IPS-18a (cell line): ENCODE results near the gene NEIL1.

ENCODE experiments used
- H3K27ac ChIP-seq: one replicate; pipeline ENCODE4 v1.5.1; 2013; ENCODE audit warnings: low read length
- H3K27me3 ChIP-seq: one replicate; pipeline ENCODE4 v1.6.1; 2013; ENCODE audit warnings: mild to moderate bottlenecking, low read length; ENCODE audit not compliant: control insufficient read depth, insufficient read depth
- H3K36me3 ChIP-seq: one replicate; pipeline ENCODE4 v1.6.1; 2013; ENCODE audit warnings: low read depth, low read length; ENCODE audit not compliant: control insufficient read depth
- H3K4me1 ChIP-seq: one replicate; pipeline ENCODE4 v1.6.1; 2013; ENCODE audit warnings: low read depth, low read length; ENCODE audit not compliant: control insufficient read depth
- H3K4me3 ChIP-seq: one replicate; pipeline ENCODE4 v1.5.1; 2013; ENCODE audit warnings: low read length
- H3K9ac ChIP-seq: one replicate; pipeline ENCODE4 v1.6.1; 2013; ENCODE audit warnings: mild to moderate bottlenecking, low read length, moderate library complexity
- H3K9me3 ChIP-seq: one replicate; pipeline ENCODE4 v1.6.1; 2013; ENCODE audit warnings: low read depth, low read length; ENCODE audit not compliant: control insufficient read depth

Gene NEIL1

GRCh38 chr15:75350601-75351361, 3.9 kb downstream of the NEIL1 start:
- peaks cover 2% of the 10 kb centered on the region for H3K36me3 ChIP-seq
- H3K9me3 ChIP-seq: no peaks in the 10 kb centered on the region
- H3K9ac ChIP-seq: no peak overlapping the region
- H3K27ac ChIP-seq: no peak overlapping the region
- H3K4me3 ChIP-seq: no peak overlapping the region
- H3K4me1 ChIP-seq: no peaks in the 10 kb centered on the region
- peaks cover 40% of the 10 kb centered on the region for H3K27me3 ChIP-seq

GRCh38 chr15:75352186-75353080, 5.6 kb downstream of the NEIL1 start:
- H3K36me3 ChIP-seq: peaks cover 6% of the 10 kb centered on the region
- no peaks in the 10 kb centered on the region for H3K9me3 ChIP-seq
- H3K4me3 ChIP-seq: no peak overlapping the region
- H3K4me1 ChIP-seq: no peaks in the 10 kb centered on the region
- no peak overlapping the region for H3K9ac ChIP-seq
- H3K27ac ChIP-seq: no peak overlapping the region
- peaks cover 25% of the 10 kb centered on the region for H3K27me3 ChIP-seq

- H3K4me1 ChIP-seq: no peaks in the 10 kb centered on the region
- H3K36me3 ChIP-seq: peaks cover 8% of the 10 kb centered on the region
- H3K27ac ChIP-seq: no peak overlapping the region
- H3K27me3 ChIP-seq: peaks cover 15% of the 10 kb centered on the region
- H3K9ac ChIP-seq: no peak overlapping the region
- H3K9me3 ChIP-seq: no peaks in the 10 kb centered on the region
- H3K4me3 ChIP-seq: no peak overlapping the region
These were observed 6.8 kb downstream of the NEIL1 start for GRCh38 chr15:75353604-75354003.

- H3K9me3 ChIP-seq: no peaks in the 10 kb centered on the region
- H3K4me1 ChIP-seq: no peaks in the 10 kb centered on the region
- no peak overlapping the region for H3K27ac ChIP-seq
- H3K4me3 ChIP-seq: no peak overlapping the region
- peaks cover 6% of the 10 kb centered on the region for H3K27me3 ChIP-seq
- H3K9ac ChIP-seq: no peak overlapping the region
- peaks cover 12% of the 10 kb centered on the region for H3K36me3 ChIP-seq
These were observed 7.6 kb downstream of the NEIL1 start for GRCh38 chr15:75354454-75354853.

GRCh38 chr15:75355369-75355768, 8.5 kb downstream of the NEIL1 start:
- H3K9ac ChIP-seq: no peak overlapping the region
- H3K4me3 ChIP-seq: no peak overlapping the region
- no peaks in the 10 kb centered on the region for H3K9me3 ChIP-seq
- H3K4me1 ChIP-seq: no peaks in the 10 kb centered on the region
- H3K36me3 ChIP-seq: peaks cover 12% of the 10 kb centered on the region
- no peak overlapping the region for H3K27ac ChIP-seq
- H3K27me3 ChIP-seq: no peaks in the 10 kb centered on the region

GRCh38 chr15:75356006-75356405, 9.2 kb downstream of the NEIL1 start:
- H3K4me1 ChIP-seq: no peaks in the 10 kb centered on the region
- H3K27ac ChIP-seq: no peak overlapping the region
- H3K4me3 ChIP-seq: no peak overlapping the region
- peaks cover 12% of the 10 kb centered on the region for H3K36me3 ChIP-seq
- no peaks in the 10 kb centered on the region for H3K9me3 ChIP-seq
- no peak overlapping the region for H3K9ac ChIP-seq
- no peaks in the 10 kb centered on the region for H3K27me3 ChIP-seq

- Histone ChIP-seq H3K4me3 (no peak overlapping the region), H3K36me3 (peaks cover 12% of the 10 kb centered on the region), H3K9me3 (no peaks in the 10 kb centered on the region), H3K27ac (no peak overlapping the region), H3K9ac (no peak overlapping the region), H3K4me1 (no peaks in the 10 kb centered on the region), H3K27me3 (no peaks in the 10 kb centered on the region)
These were observed 9.7 kb downstream of the NEIL1 start for GRCh38 chr15:75356517-75356916.

GRCh38 chr15:75357976-75358673, 11.3 kb downstream of the NEIL1 start:
- Histone ChIP-seq H3K4me1 (no peaks in the 10 kb centered on the region), H3K36me3 (peaks cover 12% of the 10 kb centered on the region), H3K27ac (no peak overlapping the region), H3K9me3 (no peaks in the 10 kb centered on the region), H3K27me3 (no peaks in the 10 kb centered on the region), H3K9ac (no peak overlapping the region), H3K4me3 (no peak overlapping the region)

- Histone ChIP-seq H3K4me1 (no peaks in the 10 kb centered on the region), H3K4me3 (no peak overlapping the region), H3K9ac (no peak overlapping the region), H3K27me3 (no peaks in the 10 kb centered on the region), H3K36me3 (peaks cover 12% of the 10 kb centered on the region), H3K9me3 (no peaks in the 10 kb centered on the region), H3K27ac (no peak overlapping the region)
These were observed 12.1 kb downstream of the NEIL1 start for GRCh38 chr15:75358771-75359536.

GRCh38 chr15:75359537-75360250, 12.9 kb downstream of the NEIL1 start:
- Histone ChIP-seq H3K27me3 (no peaks in the 10 kb centered on the region), H3K4me3 (no peak overlapping the region), H3K9me3 (no peaks in the 10 kb centered on the region), H3K4me1 (no peaks in the 10 kb centered on the region), H3K27ac (no peak overlapping the region), H3K36me3 (peaks cover 13% of the 10 kb centered on the region), H3K9ac (no peak overlapping the region)
